Activated gamma-delta T cell treated with Interleukin-2 at 50 U/mL for 16 hours (primary cell): ENCODE results near the gene FER.
"Not testable (repeated sequence)": the region's sequence is repeated elsewhere in the genome, so short reads cannot be mapped to it uniquely, and the experiment has no call there.

Experiments used
- DNase-seq: peaks from one replicate; pipeline ENCODE4 v3.0.0-alpha.2; 2020

Gene FER

DNA sequence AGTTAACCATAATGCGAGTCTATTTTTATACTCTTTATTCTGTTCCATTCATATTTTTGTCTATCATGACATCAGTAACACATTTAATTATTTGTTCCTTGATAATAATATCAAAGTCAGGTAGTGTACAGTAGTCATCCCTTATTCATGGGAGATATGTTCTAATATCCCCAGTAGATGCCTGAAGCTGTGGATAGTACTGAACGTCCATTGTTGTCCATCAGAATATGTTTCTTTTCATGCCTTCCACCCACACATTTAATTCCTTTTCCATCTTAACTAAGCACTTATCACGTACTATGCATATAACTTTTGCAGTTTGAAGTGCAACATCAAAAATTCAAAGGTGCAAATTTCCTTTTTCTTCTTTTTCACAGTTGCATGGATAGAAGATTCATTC lies 53.6 kb downstream of the FER start:
- no peak for DNase-seq

DNA sequence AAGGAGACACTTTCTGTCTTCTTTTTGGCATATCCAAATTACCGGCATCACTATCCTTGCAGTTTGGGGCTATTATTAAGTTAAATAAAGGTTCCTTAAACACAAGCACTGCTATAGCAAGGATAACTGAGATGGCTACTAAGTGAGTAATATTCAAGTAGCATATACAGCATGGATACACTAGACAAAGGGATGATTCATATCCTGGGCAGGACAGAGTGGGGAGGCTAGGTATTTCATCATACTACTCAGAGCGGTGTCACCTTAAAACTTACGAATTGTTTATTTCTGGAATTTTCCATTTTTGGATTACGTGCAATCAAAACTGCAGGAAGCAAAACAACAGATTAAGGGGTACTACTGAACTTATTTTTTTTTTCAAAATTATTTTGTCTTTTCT lies 54.1 kb downstream of the FER start:
- DNase-seq, result no peak

DNA sequence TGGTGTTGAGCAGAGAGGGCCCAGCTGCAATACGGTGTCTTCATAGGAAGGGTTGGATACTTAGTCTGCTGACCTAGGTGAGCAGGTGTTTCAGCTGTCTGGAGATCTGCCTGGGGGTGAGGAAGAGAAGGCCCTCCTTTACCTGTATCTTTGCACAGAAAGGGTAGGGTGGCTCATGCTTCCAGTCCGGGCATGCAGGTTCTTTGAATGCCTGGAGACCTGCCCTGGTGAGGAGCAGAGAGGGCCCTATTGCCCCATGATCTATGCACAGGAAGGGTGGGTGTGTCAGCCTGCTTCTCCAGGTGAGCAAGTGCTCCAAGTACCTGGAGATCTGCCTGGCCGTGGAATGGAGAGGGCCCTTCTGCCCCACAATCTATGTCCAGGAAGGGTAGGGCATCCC lies 63.0 kb downstream of the FER start:
- DNase-seq, result no peak

- no peak for DNase-seq
Observed at GRCh38 chr5:108813673-108814072, 66.0 kb downstream of the FER start.

DNA sequence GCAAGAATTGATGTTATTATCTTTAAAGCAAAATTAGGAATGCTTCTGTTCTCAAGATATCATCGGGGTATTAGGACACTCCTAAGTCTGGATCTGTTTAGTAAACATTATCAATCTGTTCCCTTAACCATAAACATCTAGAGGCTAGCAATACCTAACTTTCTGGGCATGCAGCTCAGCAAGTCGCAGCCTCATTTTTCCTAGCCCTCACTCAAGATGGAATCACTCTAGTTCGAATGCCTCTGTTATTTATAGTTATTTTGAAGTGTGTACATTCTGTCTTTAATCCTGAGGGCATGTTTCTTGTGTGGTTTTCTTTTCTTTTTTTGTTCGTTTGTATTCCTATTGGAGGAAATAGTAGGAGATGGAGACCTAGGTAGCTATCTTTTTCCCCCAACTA lies 66.9 kb downstream of the FER start:
- DNase-seq, result no peak

DNA sequence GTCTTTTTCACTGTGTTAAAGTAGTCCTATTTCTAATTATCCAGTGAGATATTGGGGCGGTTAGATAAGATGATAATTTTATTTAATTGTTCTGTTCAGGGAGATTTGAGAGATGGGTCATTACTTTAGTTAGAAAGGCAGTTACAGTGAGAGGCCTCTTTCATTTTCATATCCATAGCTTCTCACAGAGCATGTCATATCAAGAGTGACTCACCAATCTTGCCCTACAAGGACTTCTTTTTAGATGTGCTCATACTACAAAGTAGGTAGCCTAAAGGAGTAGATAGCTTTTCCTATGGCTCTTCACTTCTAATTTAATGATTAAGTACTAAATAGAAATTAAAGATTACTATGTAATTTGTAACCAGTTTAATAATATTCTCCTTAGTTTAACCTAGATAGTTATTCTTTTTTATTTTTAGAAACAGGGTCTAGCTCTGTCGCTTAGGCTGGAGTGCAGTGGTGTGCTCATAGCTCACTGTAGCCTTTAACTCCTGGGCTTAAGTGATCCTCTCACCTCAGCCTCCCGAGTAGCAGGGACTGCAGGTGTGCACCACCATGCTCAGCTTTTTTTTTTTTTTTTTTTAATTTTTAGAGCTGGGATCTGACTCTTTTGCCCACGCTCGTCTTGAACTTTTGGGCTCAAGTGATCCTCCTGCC lies 71.0 kb downstream of the FER start:
- DNase-seq, result no peak

DNA sequence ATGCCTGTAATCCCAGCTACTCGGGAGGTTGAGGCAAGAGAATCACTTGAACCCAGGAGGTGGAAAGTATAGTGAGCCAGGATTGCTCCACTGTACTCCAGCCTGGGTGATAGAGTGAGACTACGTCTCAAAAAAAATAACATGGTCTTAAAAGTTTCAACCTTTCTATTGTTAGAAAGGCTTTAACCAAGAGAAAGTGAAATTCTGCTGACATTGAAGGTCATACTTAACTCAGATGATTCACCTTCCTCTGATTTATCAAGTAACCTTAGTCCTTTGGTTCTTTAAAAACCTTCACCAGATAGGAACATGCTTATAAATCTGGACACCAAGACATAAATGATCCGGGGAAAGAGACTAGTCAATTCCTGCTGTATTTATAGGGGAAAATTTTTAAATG lies 73.3 kb downstream of the FER start:
- no peak for DNase-seq

- no peak for DNase-seq
Observed at GRCh38 chr5:108822211-108822947, 74.7 kb downstream of the FER start.

- no peak for DNase-seq
Observed at GRCh38 chr5:108827131-108827530, 79.4 kb downstream of the FER start.

GRCh38 chr5:108830705-108831276 lies 83.1 kb downstream of the FER start:
- DNase-seq, result no peak

DNA sequence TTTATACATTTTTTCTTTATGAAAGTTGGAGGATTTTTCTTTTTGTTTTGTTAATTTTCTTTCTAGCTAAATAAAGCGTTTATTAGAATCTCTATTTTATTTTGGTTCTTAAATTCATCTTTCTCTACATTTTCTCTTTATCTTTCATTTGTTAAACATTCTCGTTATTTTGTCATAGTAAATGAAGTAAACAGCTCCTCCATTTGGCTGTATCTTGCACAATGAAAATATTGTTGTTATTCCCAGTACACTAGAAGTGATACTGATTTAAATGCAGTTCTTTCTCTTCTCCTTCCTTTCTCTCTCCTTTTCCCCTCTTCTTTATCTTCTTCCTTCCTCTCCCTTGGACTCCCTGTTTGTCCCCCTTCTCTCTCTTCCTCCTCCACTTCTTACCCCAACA lies 88.8 kb downstream of the FER start:
- no peak for DNase-seq

DNA sequence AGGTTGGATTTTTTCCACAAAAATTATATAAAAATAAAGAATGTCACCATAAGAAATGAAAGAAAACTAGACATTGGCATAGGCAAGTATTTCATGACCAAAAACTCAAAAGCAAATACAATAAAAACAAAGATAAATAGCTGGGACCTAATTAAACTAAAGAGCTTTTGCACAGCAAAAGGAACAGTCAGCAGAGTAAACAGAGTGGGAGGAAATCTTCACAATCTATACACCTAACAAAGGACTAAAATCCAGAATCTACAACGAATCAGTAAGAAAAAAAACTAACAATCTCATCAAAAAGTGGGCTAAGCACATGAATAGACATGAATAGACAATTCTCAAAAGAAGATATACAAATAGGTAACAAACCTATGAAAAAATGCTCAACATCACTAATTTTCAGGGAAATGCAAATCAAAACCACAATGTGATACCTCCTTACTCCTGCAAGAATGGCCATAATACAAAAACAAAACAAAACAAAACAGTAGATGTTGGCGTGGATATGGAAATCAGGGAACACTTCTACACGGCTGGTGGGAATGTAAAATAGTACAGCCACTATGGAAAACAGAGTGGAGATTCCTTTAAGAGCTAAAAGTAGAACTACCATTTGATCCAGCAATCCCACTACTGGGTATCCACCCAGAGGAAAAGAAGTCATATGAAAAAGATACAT lies 94.7 kb downstream of the FER start:
- not testable (repeated sequence) for DNase-seq

DNA sequence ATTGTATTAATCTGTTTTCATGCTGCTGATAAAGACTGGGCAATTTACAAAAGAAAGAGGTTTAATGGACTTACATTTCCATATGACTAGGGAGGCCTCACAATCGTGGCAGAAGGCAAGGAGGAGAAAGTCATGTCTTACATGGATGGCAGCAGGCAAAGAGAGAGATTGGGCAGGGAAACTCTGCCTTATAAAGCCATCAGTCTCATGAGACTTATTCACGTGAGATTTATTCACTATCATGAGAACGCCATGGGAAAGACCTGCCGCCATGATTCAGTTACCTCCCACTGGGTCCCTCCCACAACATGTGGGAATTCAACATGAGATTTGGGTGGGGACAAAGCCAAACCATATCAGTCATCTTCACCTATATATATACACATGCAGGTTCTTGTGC lies 103.4 kb downstream of the FER start:
- DNase-seq, result not testable (repeated sequence)

DNA sequence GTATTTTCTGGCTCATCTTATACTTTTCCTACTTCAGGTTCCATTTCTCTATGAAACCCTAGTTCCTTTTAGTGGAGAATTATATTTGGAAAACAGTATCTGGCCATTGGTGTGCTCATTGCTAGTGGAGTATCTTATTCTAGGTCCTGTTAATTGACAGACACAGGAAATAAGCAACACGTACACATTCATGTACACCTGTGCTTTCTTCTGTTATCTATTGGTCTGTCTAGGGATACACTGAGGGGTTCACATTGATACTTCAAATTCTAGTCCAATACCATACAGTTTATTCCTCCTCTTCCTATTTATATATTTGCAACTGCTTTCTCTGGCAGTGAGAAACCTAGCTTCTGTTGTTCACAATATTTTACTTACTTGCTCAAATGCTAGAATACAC lies 110.2 kb downstream of the FER start:
- DNase-seq, result no peak

GRCh38 chr5:108858959-108859358 lies 111.3 kb downstream of the FER start:
- no peak for DNase-seq

DNA sequence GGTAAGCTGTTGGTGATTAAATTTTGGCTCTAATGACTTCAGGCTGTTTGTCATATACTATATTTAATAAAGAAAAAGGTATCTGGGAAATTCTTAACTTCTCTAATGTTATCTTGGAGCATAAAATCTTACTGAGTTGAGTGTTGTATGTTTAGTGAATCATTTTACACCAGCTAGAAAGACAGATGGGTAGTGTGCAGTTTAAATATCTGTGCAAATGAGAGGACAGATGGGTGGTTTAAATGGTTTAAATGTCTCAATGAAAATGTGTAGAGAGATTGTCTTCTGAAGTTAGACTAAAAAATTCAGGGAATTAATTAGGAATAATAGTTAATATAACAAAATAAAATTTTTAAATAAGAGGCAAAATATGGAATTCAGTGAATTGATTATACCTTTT lies 114.5 kb downstream of the FER start:
- DNase-seq, result no peak

- not testable (repeated sequence) for DNase-seq
Observed at GRCh38 chr5:108866097-108866496, 118.4 kb downstream of the FER start.

- no peak for DNase-seq
Observed at GRCh38 chr5:108867656-108868055, 120.0 kb downstream of the FER start.

DNA sequence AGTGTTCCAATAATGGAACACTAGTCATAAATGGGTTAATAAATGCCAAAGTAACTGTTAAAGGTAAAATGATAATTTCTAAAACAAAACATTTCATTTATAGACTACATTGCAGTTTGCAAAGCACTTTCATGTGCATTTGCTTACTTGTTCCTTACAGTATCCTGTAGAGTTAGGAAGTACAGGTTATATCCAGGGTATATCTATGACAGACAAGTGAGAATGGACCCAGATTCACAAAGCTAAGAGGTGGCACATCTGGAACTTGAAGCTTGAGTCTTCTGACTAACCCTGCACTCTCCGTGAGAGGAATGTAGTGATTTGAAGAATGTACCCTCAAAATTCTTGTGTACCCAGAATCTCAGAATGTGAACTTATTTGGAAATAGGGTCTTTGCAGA lies 121.4 kb downstream of the FER start:
- no peak for DNase-seq

DNA sequence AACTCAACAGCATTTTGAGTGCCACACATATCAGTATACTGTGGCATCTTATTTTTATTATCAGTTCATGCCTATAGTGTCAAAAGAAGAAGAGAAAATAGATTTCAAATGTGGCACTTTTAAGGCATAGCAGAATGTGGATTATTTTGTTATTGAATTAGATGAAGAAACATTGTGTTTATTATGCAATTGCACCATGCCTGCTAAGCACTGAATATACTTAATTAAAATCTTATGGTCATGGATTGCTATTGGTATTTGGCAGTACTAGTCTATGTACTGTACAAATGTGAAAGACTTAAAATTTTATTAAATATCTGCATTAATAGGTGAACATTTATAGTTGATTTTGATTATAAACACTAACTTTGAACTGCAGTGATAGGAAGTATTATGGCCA lies 128.8 kb downstream of the FER start:
- DNase-seq, result no peak

DNA sequence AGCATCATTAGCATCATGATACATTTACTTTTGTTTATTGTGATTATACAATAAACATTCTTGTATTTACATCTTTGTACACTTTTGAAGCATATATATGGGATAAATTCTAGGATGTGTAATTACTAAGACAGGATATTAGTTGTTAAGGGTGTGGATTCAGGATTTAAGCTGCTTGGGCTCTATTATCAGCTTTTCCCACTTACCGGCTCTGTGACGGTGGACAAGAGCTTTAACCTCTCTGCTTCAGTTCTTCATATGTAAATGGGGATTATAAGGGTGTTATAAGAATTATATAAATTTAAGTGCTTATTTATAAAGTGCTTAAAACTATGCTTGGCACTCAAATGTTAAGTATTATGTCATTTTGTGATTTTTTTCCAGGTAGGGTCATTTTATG lies 131.1 kb downstream of the FER start:
- DNase-seq, result no peak

GRCh38 chr5:108881133-108881532 lies 133.4 kb downstream of the FER start:
- DNase-seq, result no peak

DNA sequence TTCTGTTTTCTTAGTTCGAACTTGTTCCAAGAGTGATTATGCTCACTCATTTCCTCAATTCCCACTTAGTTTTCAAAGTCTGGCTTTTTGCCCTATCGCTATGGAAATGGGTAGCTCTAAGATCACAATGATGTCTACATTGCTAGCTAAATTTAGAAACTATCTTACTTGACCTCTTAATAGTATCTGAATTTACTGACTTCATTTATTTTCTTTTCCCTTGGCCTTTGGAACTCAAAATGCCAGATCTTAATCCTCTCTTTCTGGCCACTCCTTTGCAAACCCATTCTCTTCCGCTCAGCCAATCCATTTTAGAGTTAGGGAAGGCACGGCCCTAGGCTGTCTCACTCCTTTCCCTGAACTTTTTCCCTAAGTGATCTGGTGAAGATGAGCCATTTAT lies 137.0 kb downstream of the FER start:
- DNase-seq, result no peak

GRCh38 chr5:108898257-108898656 lies 150.6 kb downstream of the FER start:
- DNase-seq, result no peak
